ENCODE data around the gene RBBP8NL. TPM values are rescaled to one million over a fixed set of nuclear protein-coding genes. Genes with fewer than 3 reads are reported as not detected.

RBBP8NL gene
- total RNA-seq, 4 donors from 2014 or later, result 4.3 to 8.5 (median 6.3) TPM

DNA sequence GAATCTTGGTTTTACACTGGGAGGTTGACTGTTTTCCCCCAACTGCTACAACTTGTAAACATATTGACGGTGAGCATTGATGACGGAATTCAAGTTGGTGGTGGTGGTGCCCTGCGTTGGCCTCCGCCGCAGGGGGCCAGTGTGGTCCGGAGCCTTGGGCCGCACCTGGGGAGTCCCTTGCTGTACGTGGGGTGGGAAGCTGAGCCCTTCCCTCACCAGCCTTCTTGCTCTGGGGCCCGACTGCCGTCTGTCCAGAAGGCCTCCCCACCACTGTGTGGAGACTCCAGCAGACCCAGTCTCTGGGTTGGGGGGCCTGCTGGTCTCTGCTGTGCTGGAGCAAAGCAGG, 37.1 kb upstream of the RBBP8NL start:
- WGBS, 2 donors, result 86 to 90% methylated on average over 10 of the region's 10 CpGs
- intact Hi-C loops (cut with DNase I; ENCODE audit: low total_unique reads), result loop anchor here (5.0 to 10.0 kb wide), 2 partner anchors 282 to 530 kb away; partner anchors contain the start of gene MTG2
- H3K4me3 ChIP-seq (ENCODE audit: low read depth, poor library complexity, severe bottlenecking), result no peak overlapping the region
- TF ChIP-seq, protein P1, sequence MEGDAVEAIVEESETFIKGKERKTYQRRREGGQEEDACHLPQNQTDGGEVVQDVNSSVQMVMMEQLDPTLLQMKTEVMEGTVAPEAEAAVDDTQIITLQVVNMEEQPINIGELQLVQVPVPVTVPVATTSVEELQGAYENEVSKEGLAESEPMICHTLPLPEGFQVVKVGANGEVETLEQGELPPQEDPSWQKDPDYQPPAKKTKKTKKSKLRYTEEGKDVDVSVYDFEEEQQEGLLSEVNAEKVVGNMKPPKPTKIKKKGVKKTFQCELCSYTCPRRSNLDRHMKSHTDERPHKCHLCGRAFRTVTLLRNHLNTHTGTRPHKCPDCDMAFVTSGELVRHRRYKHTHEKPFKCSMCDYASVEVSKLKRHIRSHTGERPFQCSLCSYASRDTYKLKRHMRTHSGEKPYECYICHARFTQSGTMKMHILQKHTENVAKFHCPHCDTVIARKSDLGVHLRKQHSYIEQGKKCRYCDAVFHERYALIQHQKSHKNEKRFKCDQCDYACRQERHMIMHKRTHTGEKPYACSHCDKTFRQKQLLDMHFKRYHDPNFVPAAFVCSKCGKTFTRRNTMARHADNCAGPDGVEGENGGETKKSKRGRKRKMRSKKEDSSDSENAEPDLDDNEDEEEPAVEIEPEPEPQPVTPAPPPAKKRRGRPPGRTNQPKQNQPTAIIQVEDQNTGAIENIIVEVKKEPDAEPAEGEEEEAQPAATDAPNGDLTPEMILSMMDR (IDR thresholded peaks at IDR 0.05), result no peak
- no peak for TF ChIP-seq POLR2A (IDR thresholded peaks at IDR 0.05)
- DNase-seq (ENCODE audit: low spot score in 2 of 2), result no peak

DNA sequence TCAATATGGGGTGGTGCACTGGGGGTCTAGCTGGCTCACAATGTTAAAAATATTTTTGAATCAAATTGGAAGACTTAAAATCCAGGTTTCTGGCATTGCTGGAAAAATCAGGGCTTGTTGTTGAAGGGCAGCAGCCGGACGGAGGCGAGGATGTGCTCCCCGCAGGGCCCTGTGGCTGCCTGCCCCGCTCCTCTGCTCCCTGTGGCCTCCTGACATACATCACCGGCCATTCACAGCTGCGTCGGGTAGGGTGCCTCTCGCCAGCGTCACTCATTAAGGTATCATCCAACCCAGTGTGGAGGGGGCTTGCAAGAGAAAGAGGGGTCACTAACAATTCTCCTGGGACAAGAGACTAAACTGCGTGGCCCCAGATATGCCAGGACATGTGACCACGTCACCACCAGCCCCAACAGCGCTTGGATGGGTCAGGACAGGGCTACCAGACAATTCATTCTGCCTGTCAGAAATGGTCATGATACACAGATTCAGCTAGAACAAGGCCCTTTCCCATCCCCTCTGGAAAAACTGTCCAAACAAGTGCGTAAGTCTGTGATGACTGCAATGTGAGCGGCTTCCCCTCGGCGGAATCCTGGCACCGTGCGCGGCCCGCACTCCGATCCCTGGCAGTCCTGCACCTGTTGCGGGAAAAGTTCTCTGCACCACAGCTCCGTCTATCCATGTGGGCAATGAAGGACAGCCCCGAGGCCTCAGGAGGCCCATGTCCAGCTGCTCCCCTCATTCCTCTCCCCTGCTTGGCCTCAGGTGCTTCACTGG, 36.5 kb upstream of the RBBP8NL start:
- WGBS, 2 donors, result 78 to 88% methylated on average over 25 of the region's 25 CpGs
- H3K4me3 ChIP-seq (ENCODE audit: low read depth, poor library complexity, severe bottlenecking), result no peak overlapping the region
- TF ChIP-seq POLR2A (IDR thresholded peaks at IDR 0.05), result no peak
- TF ChIP-seq, protein P1 (IDR thresholded peaks at IDR 0.05), result no peak
- DNase-seq (ENCODE audit: low spot score in 2 of 2), result no peak
- intact Hi-C loops (cut with DNase I; ENCODE audit: low total_unique reads), result loop anchor here (5.0 to 10.0 kb wide), 2 partner anchors 282 to 531 kb away; partner anchors contain the start of gene MTG2

DNA sequence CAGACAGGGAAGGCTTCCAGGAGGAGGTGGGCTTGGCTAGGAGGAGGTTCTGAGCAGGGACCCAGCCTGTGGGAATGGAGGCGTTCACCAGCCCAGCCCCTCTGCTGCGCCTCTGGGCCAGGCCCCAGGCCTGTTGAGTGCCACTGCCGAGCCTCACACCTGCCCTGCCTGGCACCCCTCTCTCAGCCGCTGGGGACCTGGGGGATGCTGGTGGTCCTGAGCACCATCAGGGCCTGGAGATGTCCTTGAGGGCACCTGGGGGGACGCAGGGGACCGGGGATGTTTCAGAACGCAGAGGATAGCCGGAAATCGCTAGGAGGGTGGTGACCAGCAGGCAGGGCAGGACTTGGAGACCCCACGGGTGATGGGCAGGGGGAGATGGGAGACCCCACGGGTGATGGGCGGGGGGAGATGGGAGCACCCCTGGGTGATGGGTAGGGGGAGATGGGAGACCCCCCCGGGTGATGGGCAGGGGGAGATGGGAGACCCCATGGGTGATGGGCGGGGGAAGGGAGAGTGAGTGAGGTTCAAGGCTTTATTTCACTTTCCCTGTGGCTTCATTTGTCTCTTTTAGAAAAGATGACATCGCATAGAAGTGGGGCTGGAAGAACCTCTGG, 35.7 kb upstream of the RBBP8NL start:
- no peak for DNase-seq (ENCODE audit: low spot score in 2 of 2)
- intact Hi-C loops (cut with DNase I; ENCODE audit: low total_unique reads), result loop anchor here (5.0 to 10.0 kb wide), 2 partner anchors 281 to 532 kb away; partner anchors contain the start of gene MTG2
- H3K4me3 ChIP-seq (ENCODE audit: low read depth, poor library complexity, severe bottlenecking), result no peak overlapping the region
- no peak for TF ChIP-seq POLR2A (IDR thresholded peaks at IDR 0.05)
- WGBS, 2 donors, result 74 to 78% methylated on average over 14 to 15 of the region's 15 CpGs

DNA sequence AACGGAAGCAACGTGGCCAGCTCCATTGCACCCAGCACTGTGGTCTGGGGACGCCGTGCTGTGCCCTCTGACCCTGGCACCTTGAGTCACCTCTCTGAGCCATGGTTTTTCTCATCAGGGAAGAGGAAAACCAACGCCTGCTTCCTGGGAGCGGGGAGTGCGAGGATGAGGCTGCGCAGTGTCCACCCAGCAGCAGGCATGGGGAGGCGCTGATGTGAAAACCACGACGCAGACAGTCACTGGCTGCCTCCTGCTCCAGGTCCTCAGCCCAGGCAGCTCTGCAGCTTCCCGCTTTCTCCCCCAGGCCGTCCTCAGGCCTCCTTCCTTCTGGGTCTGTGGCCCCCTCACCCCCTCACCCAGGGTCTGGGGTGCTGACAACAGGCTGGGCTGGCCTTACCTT, 34.5 kb upstream of the RBBP8NL start:
- WGBS, 2 donors, result 90 to 92% methylated on average over 11 to 13 of the region's 13 CpGs
- no peak for TF ChIP-seq POLR2A (IDR thresholded peaks at IDR 0.05)
- TF ChIP-seq, protein P1 (IDR thresholded peaks at IDR 0.05), result no peak
- no peak for DNase-seq (ENCODE audit: low spot score in 2 of 2)
- no peak overlapping the region for H3K4me3 ChIP-seq (ENCODE audit: low read depth, poor library complexity, severe bottlenecking)
- intact Hi-C loops (cut with DNase I; ENCODE audit: low total_unique reads), result loop anchor here (5.0 to 10.0 kb wide), 2 partner anchors 280 to 533 kb away; partner anchors contain the start of gene MTG2

DNA sequence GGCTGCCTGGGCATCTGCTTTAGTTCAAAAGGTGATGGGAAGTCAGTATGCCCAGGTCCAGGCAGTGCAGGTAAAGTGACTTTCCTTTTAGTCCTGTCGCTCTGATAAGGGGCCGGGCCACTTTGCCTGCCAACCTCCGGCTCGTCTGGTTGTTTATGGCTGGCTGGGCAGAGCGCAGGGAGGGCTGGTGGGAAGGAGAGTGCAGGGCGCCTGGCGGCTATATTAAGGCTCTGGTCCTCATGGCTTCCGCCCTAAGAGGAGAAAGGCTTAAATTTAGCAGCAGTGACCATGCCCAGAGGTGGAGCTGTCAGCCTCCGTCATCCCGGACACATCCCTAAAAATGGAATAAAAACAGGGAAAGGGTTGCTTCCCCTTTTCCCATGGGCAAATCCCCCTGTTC, 33.8 kb upstream of the RBBP8NL start:
- DNase-seq (ENCODE audit: low spot score in 2 of 2), result no peak
- WGBS, 2 donors, result 33 to 47% methylated on average over 9 to 10 of the region's 10 CpGs
- intact Hi-C loops (cut with DNase I; ENCODE audit: low total_unique reads), result loop anchor here (5.0 to 10.0 kb wide), 2 partner anchors 279 to 534 kb away; partner anchors contain the start of gene MTG2
- H3K4me3 ChIP-seq (ENCODE audit: low read depth, poor library complexity, severe bottlenecking), result no peak overlapping the region
- TF ChIP-seq, protein P1 (IDR thresholded peaks at IDR 0.05), result no peak
- TF ChIP-seq POLR2A (IDR thresholded peaks at IDR 0.05), result no peak

DNA sequence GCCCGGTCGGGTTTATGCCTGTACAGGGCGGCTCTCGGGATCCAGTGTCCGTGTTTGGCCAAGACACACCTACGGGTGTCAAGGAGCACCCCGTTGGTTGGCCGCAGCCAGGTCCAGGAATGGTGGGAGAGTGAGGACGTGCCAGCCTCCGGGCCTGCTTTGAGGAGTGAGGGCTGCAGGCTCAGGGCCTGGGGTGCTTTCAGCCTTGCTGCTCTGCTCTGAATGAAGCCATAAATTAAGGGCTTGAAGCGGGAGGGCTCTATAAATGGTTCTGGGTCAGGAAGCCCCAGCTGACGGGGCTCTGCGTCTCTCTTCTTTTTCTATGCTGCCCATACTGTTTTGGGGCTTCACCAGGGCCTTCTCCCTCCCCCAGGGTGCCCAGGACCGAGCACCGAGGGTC, 33.3 kb upstream of the RBBP8NL start:
- intact Hi-C loops (cut with DNase I; ENCODE audit: low total_unique reads), result loop anchor here (5.0 to 10.0 kb wide), 2 partner anchors 278 to 534 kb away; partner anchors contain the start of gene MTG2
- WGBS, 2 donors, result 55 to 66% methylated on average over 14 to 15 of the region's 15 CpGs
- DNase-seq (ENCODE audit: low spot score in 2 of 2), result no peak
- no peak overlapping the region for H3K4me3 ChIP-seq (ENCODE audit: low read depth, poor library complexity, severe bottlenecking)
- TF ChIP-seq, protein P1 (IDR thresholded peaks at IDR 0.05), result no peak
- TF ChIP-seq POLR2A (IDR thresholded peaks at IDR 0.05), result no peak
